Activated CD8-positive, alpha-beta T cell treated with anti-CD3 and anti-CD28 coated beads for 36 hours (primary cell): ENCODE data around the gene ERBB3. TPM values are rescaled to one million over a fixed set of nuclear protein-coding genes. Genes with fewer than 3 reads are reported as not detected.

Source experiments
- ATAC-seq: fragments of 200-7000 bp; cut with Tn5 transposase; one replicate; pipeline ENCODE4 v1.10.0; 2021; ENCODE audit warnings: mild to moderate bottlenecking, moderate library complexity
- CTCF ChIA-PET: fragments of 350-600 bp; sonication (Branson Sonifier 250); formaldehyde crosslinking; loops from one replicate; lab custom pipeline; 2021; ENCODE audit warnings: antibody characterized with exemption; lab: Charles Lee
- POLR2A ChIA-PET: fragments of 350-600 bp; sonication (Branson Sonifier 250); formaldehyde crosslinking; loops from one replicate; lab custom pipeline; 2021; ENCODE audit warnings: antibody characterized with exemption; lab: Charles Lee
- DNase-seq: peaks from one replicate; pipeline ENCODE4 v3.0.0-alpha.2; 2020
- H3K27ac Mint-ChIP-seq: one replicate; pipeline ENCODE4 v1.8.0; 2021; ENCODE audit warnings: mild to moderate bottlenecking, mixed read lengths
- H3K27me3 Mint-ChIP-seq: one replicate; pipeline ENCODE4 v1.8.0; 2021; ENCODE audit warnings: mixed read lengths
- H3K36me3 Mint-ChIP-seq: one replicate; pipeline ENCODE4 v1.8.0; 2021; ENCODE audit warnings: low read depth, mixed read lengths
- H3K4me1 Mint-ChIP-seq: one replicate; pipeline ENCODE4 v1.8.0; 2021; ENCODE audit warnings: low read depth, mixed read lengths
- H3K4me3 Mint-ChIP-seq: one replicate; pipeline ENCODE4 v1.8.0; 2021; ENCODE audit warnings: mild to moderate bottlenecking, moderate library complexity, mixed read lengths
- H3K9me3 Mint-ChIP-seq: one replicate; pipeline ENCODE4 v1.8.0; 2021; ENCODE audit warnings: mixed read lengths
- intact Hi-C: fragments of 100-400 bp; cut with micrococcal nuclease; formaldehyde crosslinking; loops from one replicate; pipeline ENCODE4 v1.10.0; 2022
- total RNA-seq, 2 experiments: library from RNA; stranded (reverse); gene quantifications; one replicate each; pipeline ENCODE4 v1.2.3, GENCODE V29; 2021
- TF ChIP-seq, protein P1 (sequence below): fragments of 200-600 bp; IDR thresholded peaks from one replicate; pipeline ENCODE4 v1.8.0; 2022; ENCODE audit warnings: antibody characterized with exemption, mild to moderate bottlenecking

The ERBB3 gene
- total RNA-seq, 2 experiments from 2014 or later = 0.98 to 0.99 TPM

DNA sequence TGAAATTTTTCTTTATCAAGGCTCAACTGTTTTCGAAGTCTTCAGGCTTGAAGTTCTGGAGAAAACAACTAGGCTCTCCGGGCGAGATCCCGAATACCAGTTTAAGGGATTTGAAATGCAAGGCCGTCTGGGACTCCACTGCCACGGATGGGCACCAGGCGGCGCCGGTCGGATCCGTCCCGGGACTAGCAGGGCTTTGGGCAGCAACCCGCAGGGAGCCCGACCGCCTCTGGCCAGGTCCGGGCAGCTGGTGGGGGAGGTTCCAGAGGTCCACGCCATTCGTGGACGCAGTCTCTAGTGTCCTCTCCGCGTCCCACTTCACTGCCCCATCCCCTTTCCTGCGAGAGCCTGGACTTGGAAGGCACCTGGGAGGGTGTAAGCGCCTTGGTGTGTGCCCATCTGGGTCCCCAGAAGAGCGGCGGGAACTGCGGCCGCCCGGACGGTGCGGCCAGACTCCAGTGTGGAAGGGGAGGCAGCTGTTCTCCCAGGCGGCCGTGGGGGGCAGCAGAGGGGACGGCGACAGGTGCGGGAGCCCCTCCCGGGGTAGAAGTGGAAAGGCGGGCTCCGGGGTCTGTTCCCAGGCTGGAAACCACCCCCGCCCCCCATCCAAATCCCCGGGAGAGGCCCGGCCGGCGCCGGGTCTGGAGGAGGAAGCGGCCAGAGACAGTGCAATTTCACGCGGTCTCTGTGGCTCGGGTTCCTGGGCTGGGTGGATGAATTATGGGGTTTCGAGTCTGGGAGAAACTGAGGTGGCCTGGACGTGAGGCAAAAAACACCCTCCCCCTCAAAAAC is 838 bp upstream of the ERBB3 start:
- intact Hi-C loops = no loop called here
- CTCF ChIA-PET = interaction anchor here (0.7 to 2.1 kb wide), 19 partner anchors 9 to 340 kb away, joined by 3 to 7 read pairs (median 4); partner anchors contain the start of genes PA2G4, RNF41 and SMARCC2
- ATAC-seq = peak; percentile 60
- no peak overlapping the region for H3K27ac Mint-ChIP-seq
- no peaks in the 10 kb centered on the region for H3K9me3 Mint-ChIP-seq
- peaks cover 14% of the 10 kb centered on the region for H3K4me1 Mint-ChIP-seq
- POLR2A ChIA-PET = interaction anchor here (0.6 to 2.7 kb wide), 6 partner anchors 17 to 65 kb away, joined by 3 to 21 read pairs (median 4); partner anchors contain the start of genes PA2G4 and ZC3H10
- peak overlapping the region; percentile 72 for H3K4me3 Mint-ChIP-seq
- H3K27me3 Mint-ChIP-seq = peaks cover 8% of the 10 kb centered on the region
- H3K36me3 Mint-ChIP-seq = no peaks in the 10 kb centered on the region
- peak; percentile 63 for DNase-seq
- TF ChIP-seq, protein P1, sequence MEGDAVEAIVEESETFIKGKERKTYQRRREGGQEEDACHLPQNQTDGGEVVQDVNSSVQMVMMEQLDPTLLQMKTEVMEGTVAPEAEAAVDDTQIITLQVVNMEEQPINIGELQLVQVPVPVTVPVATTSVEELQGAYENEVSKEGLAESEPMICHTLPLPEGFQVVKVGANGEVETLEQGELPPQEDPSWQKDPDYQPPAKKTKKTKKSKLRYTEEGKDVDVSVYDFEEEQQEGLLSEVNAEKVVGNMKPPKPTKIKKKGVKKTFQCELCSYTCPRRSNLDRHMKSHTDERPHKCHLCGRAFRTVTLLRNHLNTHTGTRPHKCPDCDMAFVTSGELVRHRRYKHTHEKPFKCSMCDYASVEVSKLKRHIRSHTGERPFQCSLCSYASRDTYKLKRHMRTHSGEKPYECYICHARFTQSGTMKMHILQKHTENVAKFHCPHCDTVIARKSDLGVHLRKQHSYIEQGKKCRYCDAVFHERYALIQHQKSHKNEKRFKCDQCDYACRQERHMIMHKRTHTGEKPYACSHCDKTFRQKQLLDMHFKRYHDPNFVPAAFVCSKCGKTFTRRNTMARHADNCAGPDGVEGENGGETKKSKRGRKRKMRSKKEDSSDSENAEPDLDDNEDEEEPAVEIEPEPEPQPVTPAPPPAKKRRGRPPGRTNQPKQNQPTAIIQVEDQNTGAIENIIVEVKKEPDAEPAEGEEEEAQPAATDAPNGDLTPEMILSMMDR = peak; percentile 83

DNA sequence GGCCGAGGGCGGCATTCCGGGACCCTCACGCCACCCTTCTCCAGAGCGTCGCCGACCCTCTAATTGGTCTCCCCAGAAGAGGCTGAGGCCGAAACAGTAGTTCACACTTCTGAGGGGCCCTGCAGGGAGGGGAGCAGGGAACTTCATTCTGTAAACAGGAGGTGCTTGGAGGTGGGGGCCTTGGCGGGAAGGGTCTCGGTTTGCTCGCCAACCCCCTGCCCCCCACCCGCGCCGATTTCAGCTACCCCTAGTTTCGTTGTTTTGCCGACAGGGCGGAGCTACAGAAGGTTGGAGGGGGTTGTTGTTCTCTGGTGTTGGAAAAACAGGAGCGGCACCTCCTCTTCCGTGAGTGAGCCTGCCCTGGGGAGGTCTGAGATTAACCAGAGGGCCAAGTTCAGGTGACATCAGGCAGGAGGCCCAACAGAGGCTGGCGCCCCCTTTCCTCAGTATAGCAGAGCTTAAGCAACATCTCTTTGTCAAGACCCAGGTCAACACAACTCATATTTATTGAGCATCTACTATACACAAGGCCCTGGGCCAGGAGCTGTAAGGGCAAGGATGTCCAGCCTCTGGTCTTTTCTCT is 682 bp downstream of the ERBB3 start:
- H3K9me3 Mint-ChIP-seq = no peaks in the 10 kb centered on the region
- intact Hi-C loops = no loop called here
- no peak for ATAC-seq
- H3K27ac Mint-ChIP-seq = no peak overlapping the region
- TF ChIP-seq, protein P1 = no peak
- ChIA-PET POLR2A (interaction anchor here (1.0 to 2.7 kb wide), 4 partner anchors 16 to 178 kb away, joined by 4 to 21 read pairs (median 8); partner anchors contain the start of gene PA2G4), CTCF (interaction anchor here (0.8 to 1.9 kb wide), 5 partner anchors 23 to 147 kb away, joined by 3 to 6 read pairs (median 3); partner anchors contain the start of gene SMARCC2)
- peaks cover 14% of the 10 kb centered on the region for H3K4me1 Mint-ChIP-seq
- no peaks in the 10 kb centered on the region for H3K36me3 Mint-ChIP-seq
- H3K4me3 Mint-ChIP-seq = peak overlapping the region; percentile 72
- DNase-seq = peak; percentile 9
- H3K27me3 Mint-ChIP-seq = peaks cover 8% of the 10 kb centered on the region

DNA sequence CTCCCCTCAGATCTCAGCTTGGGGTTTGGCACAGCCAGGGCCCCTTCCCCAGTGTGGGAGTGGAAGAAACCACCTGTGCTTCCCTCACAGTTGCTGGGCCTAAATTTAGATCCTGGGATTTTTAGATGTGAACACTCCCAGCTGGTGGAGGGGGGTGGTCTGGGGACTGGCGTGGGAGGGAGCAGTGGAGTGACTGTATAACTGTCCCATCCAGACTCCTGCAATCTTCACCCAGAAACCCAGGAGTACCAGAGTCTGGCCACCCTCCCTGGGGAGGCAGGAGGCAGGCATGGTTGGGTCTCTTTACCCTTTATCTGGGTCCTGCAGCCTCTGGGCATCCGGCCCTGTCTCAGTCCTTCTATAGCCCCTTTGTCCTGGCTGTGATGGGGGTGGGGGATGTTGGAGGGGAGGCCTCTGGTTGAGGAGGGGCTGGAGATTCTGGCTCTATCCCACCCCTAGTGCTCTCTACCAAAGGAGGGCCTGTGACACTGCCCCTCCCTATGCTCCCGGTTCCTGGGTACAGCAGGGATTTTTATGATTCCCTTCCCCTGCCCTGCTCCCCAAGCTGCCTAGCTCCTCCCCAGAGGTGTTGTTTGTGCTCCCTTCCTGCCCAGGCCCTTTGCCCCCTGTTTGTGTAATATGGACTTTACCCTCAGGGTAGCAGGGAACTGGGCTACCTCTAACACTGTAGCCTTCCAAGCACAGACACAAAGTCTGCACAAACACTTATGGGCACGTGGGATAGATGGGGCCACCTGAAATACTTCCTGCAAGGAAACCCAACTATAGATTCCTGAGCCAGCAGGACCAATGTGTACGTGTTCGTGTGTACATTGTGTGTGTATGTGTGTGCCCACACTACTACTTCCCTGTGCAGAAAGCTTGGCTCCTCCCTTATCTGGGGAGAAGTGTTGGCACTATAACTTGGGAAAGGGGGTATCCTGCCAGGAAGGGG is 1.7 kb downstream of the ERBB3 start:
- Mint-ChIP-seq H3K4me3 (peak overlapping the region; percentile 16), H3K27me3 (peaks cover 8% of the 10 kb centered on the region), H3K9me3 (no peaks in the 10 kb centered on the region), H3K27ac (no peak overlapping the region), H3K36me3 (no peaks in the 10 kb centered on the region), H3K4me1 (peaks cover 14% of the 10 kb centered on the region)
- intact Hi-C loops = no loop called here
- no peak for DNase-seq
- ChIA-PET CTCF (interaction anchor here (0.6 to 1.9 kb wide), 3 partner anchors 9 to 107 kb away, joined by 3 to 6 read pairs (median 5); partner anchors contain the start of gene SMARCC2), POLR2A (interaction anchor here (1.0 to 2.7 kb wide), 4 partner anchors 15 to 177 kb away, joined by 4 to 8 read pairs (median 6); no protein-coding TSS in a partner anchor)
- no peak for ATAC-seq
- TF ChIP-seq, protein P1 = no peak

DNA sequence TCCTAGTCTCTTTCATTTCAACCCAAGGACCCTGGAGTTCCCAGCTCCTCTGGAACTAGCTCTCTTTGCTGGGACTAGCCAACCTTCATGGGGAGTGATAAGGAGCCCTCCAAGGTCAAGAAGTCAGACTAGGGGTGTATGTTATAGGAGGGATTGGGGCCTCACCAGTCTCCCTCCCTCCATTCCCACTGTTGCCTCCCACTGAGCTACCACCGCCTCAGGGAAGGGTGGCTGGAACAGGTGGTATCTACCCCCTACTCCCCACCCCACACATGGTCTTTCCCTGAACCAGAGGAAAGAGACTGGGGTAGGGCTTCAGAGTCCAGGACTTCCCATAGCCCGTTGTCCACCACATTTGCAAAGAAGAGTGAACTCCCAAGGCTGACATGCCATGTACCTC is 2.4 kb downstream of the ERBB3 start:
- ATAC-seq = no peak
- POLR2A ChIA-PET = interaction anchor here (1.3 kb wide), 1 partner anchor 35 kb away, joined by 5 read pairs; no protein-coding TSS in a partner anchor
- intact Hi-C loops = no loop called here
- CTCF ChIA-PET = interaction anchor here (0.6 to 1.5 kb wide), 4 partner anchors 8 to 67 kb away, joined by 3 read pairs; no protein-coding TSS in a partner anchor
- Mint-ChIP-seq H3K4me1 (peaks cover 14% of the 10 kb centered on the region), H3K27ac (no peak overlapping the region), H3K4me3 (no peak overlapping the region), H3K9me3 (no peaks in the 10 kb centered on the region), H3K27me3 (peaks cover 8% of the 10 kb centered on the region), H3K36me3 (no peaks in the 10 kb centered on the region)
- TF ChIP-seq, protein P1 = no peak
- no peak for DNase-seq
